Activated CD8-positive, alpha-beta memory T cell treated with anti-CD3 and anti-CD28 coated beads, Interleukin-2, amount 50 U/mL, for 1 hour (primary cell): ENCODE results near the gene E4F1.

Experiments
- DNase-seq: peaks from one replicate; pipeline ENCODE4 v3.0.0-alpha.2; 2020; ENCODE audit errors: extremely low read depth

Gene E4F1

GRCh38 chr16:2275476-2276367 is 52.3 kb downstream of the E4F1 start:
- DNase-seq = no peak

GRCh38 chr16:2276368-2277195 is 53.2 kb downstream of the E4F1 start:
- DNase-seq = no peak

- DNase-seq = no peak
Observed at GRCh38 chr16:2277466-2278271, 54.3 kb downstream of the E4F1 start.

- DNase-seq = no peak
Observed at GRCh38 chr16:2278272-2278608, 54.8 kb downstream of the E4F1 start.

GRCh38 chr16:2278956-2279800 is 55.8 kb downstream of the E4F1 start:
- DNase-seq = no peak

- no peak for DNase-seq
Observed at GRCh38 chr16:2280461-2280860, 57.1 kb downstream of the E4F1 start.

GRCh38 chr16:2280981-2281542 is 57.7 kb downstream of the E4F1 start:
- DNase-seq = no peak

GRCh38 chr16:2282262-2282661 is 58.9 kb downstream of the E4F1 start:
- no peak for DNase-seq

- no peak for DNase-seq
Observed at GRCh38 chr16:2282866-2283555, 59.6 kb downstream of the E4F1 start.

- DNase-seq = no peak
Observed at GRCh38 chr16:2284001-2284770, 60.8 kb downstream of the E4F1 start.

GRCh38 chr16:2284797-2285576 is 61.6 kb downstream of the E4F1 start:
- no peak for DNase-seq
